Hematopoietic multipotent progenitor cell (in vitro differentiated cells): ENCODE data around the gene MCM10. TPM values are rescaled to one million over a fixed set of nuclear protein-coding genes. Genes with fewer than 3 reads are reported as not detected.

Source experiments
- DNase-seq, 3 donors: peaks; one replicate each; pipeline ENCODE4 v3.0.0-alpha.2; 2011 to 2015; ENCODE audit warnings: low read depth in 2 of 3, low spot score in 2 of 3
- total RNA-seq: library from RNA; depleted of rRNA; stranded (reverse); fragments of >200 nt; gene quantifications from one replicate; pipeline ENCODE4 v1.2.3, GENCODE V29; 2012

Gene MCM10
- total RNA-seq, 1 donor: 2.2 TPM

DNA sequence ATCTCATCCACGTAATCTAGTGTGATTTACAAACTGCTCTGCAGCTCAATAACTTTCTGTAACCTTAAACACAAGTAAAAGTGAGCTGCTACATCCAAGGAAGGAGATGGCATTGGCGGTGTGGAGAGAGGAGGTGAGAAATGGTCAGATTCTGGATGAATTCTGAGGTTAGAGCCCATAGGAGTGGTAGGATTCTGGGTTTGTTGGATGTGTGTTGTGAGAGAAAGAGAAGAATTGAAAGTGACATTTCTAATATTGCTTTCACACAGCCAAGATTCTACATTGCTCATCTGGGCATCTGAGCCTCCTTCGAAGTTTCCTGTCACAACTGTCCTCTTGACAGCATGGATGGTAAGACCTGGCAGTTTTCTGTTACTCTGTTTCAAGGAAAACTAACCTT lies 2.5 kb downstream of the MCM10 start:
- no peak for DNase-seq

DNA sequence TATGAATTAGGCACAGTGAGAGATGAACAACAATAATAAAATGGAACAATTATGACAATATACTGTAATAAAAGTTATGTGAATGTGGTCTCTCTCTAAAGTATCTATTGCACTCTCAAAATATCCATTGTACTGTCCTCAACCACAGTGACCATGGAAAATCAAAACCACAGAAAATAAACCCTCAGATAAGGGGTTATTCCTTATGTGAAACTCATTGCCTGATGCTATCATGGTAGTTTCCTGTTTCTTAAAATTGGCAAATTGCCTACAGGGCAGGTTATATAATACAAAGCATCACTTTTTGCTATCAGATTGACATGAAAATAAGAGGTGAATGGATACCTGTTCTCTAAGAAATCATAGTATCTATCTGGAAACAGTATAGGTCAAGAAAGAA lies 3.8 kb downstream of the MCM10 start:
- peak in 1 of 3 donors; percentile 20 for DNase-seq

DNA sequence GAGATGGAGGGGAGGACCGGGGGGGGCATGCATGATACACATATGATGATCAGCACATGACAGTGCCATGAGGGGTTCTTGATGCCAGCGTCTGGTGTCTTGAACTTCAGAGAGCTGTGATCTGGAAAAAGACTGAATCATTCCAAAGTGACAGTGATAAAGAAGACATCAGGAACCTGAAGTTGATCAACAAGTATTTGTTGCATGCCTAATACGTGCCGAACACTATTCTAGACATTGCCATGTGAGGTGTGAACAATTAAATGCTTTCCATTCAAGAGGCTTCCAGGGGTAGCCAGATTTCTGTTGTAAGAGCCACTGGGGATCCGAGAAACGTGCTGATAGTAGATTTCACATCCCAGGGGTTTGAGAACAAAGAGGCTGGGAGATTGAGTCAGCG lies 6.2 kb downstream of the MCM10 start:
- no peak for DNase-seq

DNA sequence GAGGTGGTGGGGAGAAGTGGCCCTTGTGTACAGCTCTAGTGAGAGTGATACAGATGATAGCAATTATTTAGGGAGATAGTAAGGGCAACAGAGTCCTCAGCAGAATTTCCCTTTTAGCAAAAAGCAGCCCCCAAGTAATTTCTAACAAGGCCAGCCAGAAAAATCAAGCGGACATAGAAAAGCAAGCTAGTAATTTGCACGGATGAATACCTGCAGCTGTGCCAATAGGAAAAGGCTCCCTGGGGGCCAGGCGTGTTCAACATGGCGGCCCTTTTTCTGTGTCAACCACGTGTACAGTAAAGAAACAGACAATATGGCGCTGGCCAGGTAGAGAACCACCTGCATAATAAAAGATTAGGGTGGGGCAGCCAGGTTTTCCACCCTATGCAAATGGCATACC lies 7.4 kb downstream of the MCM10 start:
- DNase-seq: no peak

DNA sequence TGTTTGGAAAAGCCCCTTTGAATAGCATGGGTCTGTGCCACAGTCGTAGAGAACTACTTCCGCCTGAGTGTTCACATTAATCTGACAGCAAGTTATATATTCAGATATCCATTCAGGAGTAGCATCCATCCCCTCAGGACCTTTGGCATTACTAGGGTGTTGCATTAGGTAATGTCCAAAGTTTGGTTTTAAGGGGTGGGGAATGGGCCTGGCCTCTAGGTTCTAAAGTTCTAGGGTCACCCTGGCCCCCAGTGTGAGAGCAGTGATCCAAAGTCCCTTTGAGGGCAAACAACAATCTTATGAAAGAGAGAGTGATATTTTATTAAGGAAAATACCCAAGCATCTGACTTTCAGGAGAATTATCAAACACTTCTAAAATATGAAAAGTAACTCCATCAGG lies 12.3 kb downstream of the MCM10 start:
- DNase-seq: no peak

DNA sequence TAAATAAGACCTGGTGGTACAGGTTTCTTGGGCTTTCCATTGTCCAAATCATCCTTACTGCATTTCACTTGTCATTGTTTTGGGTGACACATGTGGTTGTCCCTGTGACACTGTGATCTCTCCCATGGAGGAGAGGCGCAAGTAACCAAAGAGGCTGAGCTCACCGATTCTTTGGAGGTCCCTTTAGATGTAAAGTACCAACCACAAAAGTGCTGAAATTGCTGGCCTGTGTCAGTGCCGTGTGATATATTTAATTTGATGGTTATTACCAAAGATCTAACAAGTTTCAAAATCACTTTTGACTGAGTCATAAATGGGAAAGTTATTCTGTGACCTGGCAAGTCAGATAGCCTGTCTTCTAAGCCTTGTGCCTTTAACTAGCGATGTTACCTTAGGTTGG lies 19.4 kb downstream of the MCM10 start:
- DNase-seq: no peak

DNA sequence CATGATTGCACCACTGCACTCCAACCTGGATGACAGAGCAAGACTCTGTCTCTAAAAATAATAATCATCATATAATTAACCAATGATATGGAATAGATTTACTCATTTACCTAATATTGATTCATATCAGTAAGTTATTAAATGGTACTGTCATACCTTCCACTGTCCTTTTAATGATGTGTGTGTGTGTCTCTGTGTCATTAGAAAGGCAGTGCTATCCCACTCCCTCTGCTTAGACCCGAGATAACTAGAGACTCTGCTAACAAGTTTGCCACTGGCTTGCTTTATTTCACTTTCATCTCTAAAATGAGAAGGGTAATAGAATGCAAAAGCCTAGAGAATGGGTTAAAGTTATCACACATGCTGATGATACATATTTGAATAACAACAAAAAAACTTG lies 21.1 kb downstream of the MCM10 start:
- no peak for DNase-seq

DNA sequence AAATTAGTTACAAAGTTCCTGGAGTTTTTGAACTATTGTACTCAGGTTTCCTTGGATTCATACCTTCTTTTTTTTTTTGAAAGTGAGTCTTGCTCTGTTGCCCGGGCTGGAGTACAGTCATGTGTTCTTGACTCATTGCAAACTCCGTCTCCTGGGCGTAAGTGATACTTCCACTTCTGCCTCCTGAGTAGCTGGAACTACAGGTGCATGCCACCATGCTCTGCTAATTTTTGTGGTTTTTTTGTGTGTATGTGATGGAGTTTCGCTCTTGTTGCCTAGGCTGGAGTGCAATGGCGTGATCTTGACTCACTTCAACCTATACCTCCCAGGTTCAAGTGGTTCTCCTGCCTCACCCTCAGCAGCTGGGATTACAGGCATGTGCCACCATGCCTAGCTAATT lies 22.3 kb downstream of the MCM10 start:
- DNase-seq: no peak

DNA sequence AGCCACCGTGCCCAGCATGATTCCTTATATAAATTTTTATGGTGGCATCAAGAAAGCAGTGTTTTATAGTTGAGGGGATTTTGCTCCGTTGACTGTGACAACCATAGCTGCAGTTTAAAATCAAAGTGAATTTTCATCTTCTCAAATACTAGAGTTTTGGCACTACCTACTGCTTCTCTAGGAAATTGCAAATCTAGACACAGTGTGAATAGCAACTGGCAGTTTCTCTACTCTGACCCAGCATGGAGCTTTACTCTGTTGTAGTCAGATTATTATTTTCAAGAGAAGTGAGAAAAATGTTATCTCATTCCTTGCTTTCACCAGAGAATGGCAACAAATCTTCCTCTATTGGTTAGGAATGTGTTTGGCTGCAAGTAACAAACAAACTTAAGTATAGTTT lies 22.9 kb downstream of the MCM10 start:
- no peak for DNase-seq

DNA sequence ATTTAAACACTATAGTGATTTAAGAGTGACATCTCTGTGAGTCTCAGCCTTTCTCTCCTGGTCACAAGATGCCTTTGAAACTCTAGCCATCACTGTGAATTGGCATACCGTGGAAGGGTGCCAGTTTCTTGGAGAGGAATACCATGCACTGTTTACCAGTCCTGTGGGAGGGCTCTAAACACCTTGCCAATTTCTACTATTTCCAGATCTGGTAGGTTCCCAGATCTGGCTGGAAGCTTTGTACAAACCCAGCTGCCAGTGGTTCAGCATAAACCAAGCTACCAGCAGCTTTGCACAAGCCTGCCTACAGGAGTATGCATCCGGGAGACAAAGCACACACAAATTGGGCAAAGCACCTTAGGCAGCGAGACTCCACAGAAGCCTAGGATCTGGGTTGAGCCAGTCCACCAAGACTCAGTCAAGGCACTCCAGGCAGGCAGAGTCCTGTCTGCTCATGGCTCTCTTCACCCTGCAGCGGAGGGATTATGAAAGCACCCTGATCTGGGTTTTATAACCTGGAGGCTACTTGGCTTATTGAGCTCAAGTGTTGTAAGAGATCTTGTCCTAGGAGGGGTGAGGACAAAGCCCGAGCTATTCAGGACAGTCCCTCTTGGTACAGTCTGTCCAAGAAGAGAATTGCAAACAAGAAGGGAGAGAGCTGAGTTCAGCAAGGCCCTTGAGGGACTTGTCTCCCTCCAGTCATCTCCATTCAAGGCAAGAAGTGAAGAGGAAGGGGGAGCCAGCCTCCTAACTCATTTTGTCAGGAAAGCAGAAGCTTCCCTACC lies 23.6 kb downstream of the MCM10 start:
- no peak for DNase-seq

DNA sequence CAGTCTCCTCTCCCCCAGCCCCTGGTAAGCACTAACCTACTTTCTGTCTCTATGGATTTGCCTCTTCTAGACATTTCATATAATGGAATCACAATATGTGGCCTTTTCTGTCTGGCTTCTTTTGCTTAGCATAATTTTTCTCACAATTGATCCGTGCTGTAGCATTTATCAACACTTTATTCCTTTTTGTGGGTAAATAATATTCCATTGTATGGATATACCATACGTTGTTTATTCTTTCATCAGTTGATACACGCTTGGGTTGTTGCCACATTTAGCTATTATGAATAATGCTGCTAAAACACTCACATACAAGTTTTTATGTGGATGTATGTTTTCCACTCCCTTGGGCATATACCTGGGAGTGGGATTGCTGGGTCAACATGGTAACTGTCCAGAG lies 25.8 kb downstream of the MCM10 start:
- no peak for DNase-seq

DNA sequence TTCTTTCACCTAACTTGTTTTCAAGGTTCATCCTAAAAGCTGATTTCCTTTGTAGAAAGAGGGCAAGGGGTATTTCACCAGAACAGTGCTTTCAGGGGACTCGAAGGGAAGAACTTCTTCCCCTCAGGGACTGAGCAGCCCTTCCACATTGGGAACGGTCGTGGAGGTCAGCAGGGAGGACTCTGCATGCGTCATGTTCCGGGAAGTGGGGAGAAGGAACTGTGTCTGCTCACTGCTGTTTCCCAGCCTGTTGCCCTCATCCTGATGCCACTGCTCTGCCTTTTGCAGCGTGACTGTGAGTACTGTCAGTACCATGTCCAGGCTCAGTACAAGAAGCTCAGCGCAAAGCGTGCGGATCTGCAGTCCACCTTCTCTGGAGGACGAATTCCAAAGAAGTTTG lies 27.2 kb downstream of the MCM10 start:
- DNase-seq: no peak

DNA sequence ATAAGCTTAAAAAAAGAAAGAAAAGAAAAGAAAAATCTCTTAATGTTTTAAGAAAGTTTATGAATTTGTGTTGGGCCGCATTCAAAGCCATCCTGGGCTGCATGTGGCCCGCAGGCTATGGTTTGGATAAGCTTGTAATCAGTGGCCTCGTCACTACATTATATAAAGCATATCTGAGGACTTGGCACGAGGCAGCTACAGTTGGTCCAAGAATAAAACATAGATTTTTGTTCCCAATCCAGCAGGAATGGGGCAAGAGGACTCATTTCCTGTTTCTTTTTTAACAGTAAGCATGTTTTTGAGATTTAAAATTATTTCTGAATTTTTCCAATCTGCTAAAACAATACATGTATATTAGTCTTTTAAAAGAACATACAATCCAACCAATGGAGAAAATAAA lies 28.6 kb downstream of the MCM10 start:
- DNase-seq: no peak

DNA sequence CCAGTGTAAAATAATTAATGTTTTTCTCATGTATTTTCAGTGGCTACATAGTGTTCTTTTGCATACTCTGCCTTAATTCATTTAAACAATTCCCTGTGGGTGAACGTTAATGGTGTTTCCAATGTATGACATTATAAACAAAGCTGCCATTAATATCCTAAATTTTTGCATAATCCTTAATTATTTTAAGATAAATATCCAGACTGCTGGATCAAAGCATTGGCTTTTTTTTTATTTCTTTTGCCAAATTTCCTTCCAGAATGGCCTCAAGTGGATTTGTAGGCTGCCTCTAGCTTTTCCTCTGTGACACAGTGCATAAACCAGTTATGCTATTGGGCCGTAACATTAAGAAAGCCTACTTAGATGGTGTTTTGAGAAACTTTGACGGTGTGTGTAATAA lies 29.5 kb downstream of the MCM10 start:
- DNase-seq: no peak

DNA sequence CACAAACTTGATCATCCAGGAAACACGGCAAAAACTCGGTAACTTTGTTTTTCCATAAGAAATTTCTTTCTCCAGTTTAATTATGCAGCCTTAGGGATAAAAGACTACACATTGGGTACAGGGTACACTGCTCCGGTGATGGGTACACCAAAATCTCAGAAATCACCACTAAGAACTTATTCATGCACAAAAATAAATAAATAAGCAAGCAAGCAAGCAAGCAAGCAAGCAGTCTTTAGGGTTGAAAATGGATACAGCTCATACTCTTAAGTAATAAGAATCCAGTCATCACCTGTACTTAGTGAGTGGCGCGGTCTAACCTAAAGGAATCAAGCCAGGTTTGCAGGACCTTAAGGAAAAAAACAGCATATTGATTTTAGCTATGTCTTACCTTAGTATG lies 30.0 kb downstream of the MCM10 start:
- no peak for DNase-seq

DNA sequence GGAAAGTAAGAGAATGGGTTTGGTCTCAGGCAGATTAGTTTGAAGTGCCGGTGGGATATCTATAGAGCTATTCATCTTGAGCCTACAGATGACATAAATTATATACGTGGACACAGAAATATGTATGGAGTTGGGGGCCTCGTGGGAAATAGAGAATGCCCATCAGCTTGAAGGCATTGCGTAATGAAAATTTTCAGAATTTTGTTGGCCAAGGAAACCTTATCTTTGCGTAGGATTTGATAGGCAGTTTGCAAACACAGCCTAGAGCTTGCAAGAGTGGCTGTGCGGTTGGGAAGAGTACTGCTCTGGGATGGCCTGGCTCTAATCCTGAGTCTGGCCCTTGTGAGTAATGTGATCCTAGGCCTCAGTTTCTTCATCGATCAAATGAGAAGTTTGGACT lies 32.3 kb downstream of the MCM10 start:
- DNase-seq: no peak

DNA sequence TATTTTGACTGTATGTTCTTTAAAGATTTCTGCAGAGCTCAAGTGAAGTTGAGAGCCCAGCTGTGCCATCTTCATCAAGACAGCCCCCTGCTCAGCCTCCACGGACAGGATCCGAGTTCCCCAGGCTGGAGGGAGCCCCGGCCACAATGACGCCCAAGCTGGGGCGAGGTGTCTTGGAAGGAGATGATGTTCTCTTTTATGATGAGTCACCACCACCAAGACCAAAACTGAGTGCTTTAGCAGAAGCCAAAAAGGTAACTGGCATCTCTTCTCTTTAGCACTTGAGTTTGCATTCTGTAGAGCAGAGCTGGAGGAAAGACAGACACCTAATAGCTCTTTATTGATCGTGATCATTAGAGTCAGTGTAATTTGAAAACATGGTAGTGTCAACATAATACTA lies 33.7 kb downstream of the MCM10 start:
- no peak for DNase-seq

DNA sequence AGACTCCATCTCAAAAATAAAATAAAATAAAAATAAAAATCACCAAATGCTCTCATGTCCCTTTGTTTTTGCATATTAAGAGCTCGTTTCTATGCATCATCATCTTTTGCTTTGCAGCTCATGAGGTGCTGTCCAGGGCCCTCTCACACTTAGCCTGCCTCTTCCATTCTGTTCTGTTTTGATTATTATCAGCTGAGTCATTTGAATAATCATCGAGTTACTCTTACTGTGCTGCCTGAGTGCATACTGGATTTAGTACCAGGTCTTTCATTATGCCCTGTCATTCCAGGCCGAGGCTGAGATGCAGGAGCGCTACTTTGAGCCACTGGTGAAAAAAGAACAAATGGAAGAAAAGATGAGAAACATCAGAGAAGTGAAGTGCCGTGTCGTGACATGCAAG lies 39.8 kb downstream of the MCM10 start:
- DNase-seq: no peak

DNA sequence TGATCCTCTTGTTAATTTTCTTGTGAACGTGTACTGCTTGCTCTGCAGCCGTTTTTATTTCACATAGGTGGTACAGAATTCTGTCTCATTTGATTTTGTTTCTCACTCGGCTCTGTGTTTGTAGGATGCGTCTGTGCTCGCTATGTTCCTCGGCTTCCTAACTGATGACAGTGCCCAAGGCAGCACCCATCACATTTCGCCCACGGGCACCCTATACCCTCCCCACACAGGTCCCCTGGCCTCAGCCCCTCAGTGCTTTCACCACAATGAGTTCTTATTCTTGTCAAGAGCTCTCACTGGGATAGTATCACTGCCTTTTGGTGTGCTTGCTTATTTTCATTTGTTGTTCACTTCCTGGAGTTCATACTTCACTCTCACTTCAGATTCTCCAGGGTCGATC lies 44.7 kb downstream of the MCM10 start:
- DNase-seq: no peak

DNA sequence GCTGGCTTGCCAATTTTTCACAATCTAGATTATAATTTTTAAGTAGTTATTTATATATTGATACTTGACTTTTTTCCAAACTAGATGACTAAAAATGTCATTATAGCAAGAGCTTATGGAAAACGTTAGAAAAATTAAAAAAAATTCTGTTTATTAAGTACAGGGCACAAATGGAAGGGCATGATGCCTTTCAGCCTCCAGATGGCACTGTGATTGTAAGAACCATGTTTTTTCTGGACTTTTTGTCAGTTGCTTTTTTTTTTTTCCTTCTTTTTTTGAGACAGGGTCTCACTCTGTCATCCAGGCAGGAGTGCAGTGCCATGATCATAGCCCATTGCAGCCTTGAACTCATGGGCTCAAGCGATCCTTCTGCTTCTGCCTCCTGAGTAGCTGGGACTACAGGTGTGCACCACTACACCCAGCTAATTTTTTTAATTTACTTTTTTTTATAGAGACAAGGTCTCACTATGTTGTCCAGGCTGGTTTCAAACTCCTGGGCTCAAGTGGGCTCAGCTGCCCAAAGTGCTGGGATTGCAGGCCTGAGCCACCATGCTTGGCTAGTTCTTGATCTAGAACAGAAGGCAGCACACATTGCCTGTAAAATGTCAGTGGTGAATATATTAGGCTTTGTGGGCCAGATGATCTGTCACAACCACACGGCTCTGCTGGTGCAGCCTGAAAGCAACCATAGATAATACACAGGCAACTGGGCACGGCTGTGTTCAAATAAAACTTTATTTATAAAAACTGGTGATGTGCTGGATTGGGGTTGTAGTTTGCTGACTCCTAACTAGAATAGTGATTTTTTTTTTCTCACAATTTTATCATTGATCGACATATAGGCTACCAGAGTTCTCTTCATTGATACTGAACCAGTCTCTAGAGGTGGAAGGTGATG lies 45.4 kb downstream of the MCM10 start:
- peak in 2 of 3 donors; percentile 40 to 68 for DNase-seq

DNA sequence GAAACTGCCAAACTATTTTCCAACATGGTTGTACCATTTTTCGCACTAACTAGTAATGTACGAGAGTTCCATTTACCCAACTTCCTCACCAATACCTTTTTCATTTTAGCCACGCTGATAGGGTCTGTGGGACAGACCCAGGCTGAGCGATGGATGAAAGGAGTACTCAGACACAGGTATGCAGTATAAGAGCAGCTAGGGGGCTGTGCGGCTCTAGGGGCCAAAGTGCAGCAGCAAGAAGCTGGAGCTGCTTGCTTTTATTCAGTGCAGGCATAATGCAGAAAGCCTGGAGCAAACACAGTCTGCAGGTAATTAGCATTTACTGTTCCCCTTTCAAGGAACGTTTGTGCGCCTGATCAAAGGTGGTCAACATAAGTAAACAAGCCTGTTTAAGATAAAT lies 51.8 kb downstream of the MCM10 start:
- DNase-seq: no peak

DNA sequence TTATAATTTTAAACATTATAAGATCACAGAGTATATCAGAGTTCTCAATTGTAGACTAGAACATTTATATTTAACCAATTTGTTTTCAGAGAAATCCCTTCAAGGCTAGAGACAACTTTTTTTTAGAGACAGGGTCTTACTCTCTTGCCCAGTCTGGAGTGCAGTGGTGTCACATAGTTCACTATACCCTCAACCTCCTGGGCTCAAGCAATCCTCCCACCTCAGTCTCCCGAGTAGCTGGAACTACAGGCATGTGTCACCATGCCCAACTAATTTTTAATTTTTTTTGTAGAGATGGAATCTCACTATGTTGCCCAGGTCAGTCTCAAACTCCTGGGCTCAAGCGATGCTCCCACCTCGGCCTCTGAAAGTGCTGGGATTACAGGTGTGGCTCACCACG lies 57.5 kb downstream of the MCM10 start:
- no peak for DNase-seq
